ENCODE measurements around the gene PLEK2. TPM values are rescaled to one million over a fixed set of nuclear protein-coding genes. Genes with fewer than 3 reads are reported as not detected.
"Not testable (repeated sequence)": the region's sequence is repeated elsewhere in the genome, so short reads cannot be mapped to it uniquely, and the experiment has no call there.

Gene PLEK2
- total RNA-seq, 1 donor from 2014 or later, result not detected

GRCh38 chr14:67457782-67458181 is 45.8 kb upstream of the PLEK2 start:
- Histone ChIP-seq H3K79me2 (ENCODE audit: low read depth) (no peaks in the 10 kb centered on the region), H3F3A (ENCODE audit: low read depth) (peaks cover 21% of the 10 kb centered on the region), H2AFZ (replicated peaks) (peak overlapping the region; percentile 2), H3K9ac (no peak overlapping the region), H3K9me3 (ENCODE audit: low read depth) (no peaks in the 10 kb centered on the region), H3K4me2 (peak overlapping the region; percentile 6), H3K27me3 (no peaks in the 10 kb centered on the region), H4K20me1 (ENCODE audit: low read depth) (no peaks in the 10 kb centered on the region), H3K4me1 (no peaks in the 10 kb centered on the region), H3K27ac (no peak overlapping the region), H3K36me3 (no peaks in the 10 kb centered on the region), H3K4me3 (no peak overlapping the region)
- Mint-ChIP-seq H3K4me3 (no peak overlapping the region), H3K4me1 (peaks cover 13% of the 10 kb centered on the region), H3K36me3 (no peaks in the 10 kb centered on the region), H3K27ac (peak overlapping the region; percentile 18), H3K9me3 (no peaks in the 10 kb centered on the region), H3K27me3 (ENCODE audit: insufficient read depth, low read depth) (no peaks in the 10 kb centered on the region)
- peak; percentile 84 for DNase-seq (ENCODE audit: low spot score)
- TF ChIP-seq CTCF (IDR thresholded peaks at IDR 0.05) (no peak), EZH2 (IDR thresholded peaks at IDR 0.05) (no peak), EZH2phosphoT487 (IDR thresholded peaks at IDR 0.05) (no peak)

- Histone ChIP-seq H3K4me1 (no peaks in the 10 kb centered on the region), H3K9ac (no peak overlapping the region), H4K20me1 (ENCODE audit: low read depth) (no peaks in the 10 kb centered on the region), H3K36me3 (no peaks in the 10 kb centered on the region), H2AFZ (replicated peaks) (no peak overlapping the region), H3K79me2 (ENCODE audit: low read depth) (no peaks in the 10 kb centered on the region), H3F3A (ENCODE audit: low read depth) (peaks cover 21% of the 10 kb centered on the region), H3K9me3 (ENCODE audit: low read depth) (no peaks in the 10 kb centered on the region), H3K4me2 (no peak overlapping the region), H3K27ac (no peak overlapping the region), H3K4me3 (no peak overlapping the region), H3K27me3 (no peaks in the 10 kb centered on the region)
- no peak overlapping the region for H3K4me3 Mint-ChIP-seq
- TF ChIP-seq CTCF (IDR thresholded peaks at IDR 0.05), result no peak
- no peak for TF ChIP-seq EZH2phosphoT487 (IDR thresholded peaks at IDR 0.05)
- TF ChIP-seq EZH2 (IDR thresholded peaks at IDR 0.05), result no peak
- DNase-seq (ENCODE audit: low spot score), result no peak
- no peaks in the 10 kb centered on the region for H3K9me3 Mint-ChIP-seq
- H3K27me3 Mint-ChIP-seq (ENCODE audit: insufficient read depth, low read depth), result no peaks in the 10 kb centered on the region
- peaks cover 13% of the 10 kb centered on the region for H3K4me1 Mint-ChIP-seq
- no peaks in the 10 kb centered on the region for H3K36me3 Mint-ChIP-seq
- no peak overlapping the region for H3K27ac Mint-ChIP-seq
These were observed 44.8 kb upstream of the PLEK2 start for GRCh38 chr14:67456732-67457131.

DNA sequence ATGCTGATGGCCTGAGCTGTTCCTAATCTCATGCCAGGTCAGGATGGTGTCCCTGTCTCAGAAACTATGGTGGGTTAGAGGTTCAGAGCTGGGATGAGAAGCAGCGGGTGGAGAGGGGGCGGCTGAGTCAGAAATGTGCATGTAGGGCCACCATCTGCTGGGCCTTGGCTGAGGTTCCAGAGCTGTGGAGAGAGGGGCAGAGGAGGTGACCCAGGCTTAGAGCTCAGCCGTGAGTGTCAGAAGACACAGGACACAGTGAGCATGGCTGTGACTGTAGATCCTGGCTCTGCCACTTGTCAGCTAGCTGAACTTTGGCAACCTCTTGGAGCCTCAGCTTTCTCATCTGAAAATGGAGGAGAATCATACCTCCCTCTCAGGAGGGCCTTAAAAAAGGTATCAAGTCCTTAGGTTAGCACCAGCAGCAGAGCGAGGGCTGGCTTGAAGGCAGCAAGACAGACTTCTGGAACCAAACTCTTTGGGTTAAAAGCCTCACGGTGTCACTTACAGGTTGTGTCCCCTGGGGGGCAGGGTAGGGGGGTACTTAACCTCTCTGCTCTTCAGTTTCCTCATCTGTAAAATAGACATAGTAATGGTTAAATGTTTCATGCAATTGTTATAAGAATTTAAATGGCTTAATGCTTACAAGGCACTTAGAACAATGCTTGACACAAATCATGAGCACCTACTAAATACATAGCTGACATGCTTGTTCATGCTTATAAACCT is 41.8 kb upstream of the PLEK2 start:
- Histone ChIP-seq H3K4me2 (no peak overlapping the region), H4K20me1 (ENCODE audit: low read depth) (no peaks in the 10 kb centered on the region), H3K79me2 (ENCODE audit: low read depth) (no peaks in the 10 kb centered on the region), H3K36me3 (no peaks in the 10 kb centered on the region), H3K9ac (no peak overlapping the region), H3K4me1 (no peaks in the 10 kb centered on the region), H3K27ac (no peak overlapping the region), H3K4me3 (no peak overlapping the region), H3F3A (ENCODE audit: low read depth) (peaks cover 15% of the 10 kb centered on the region), H3K27me3 (no peaks in the 10 kb centered on the region), H2AFZ (replicated peaks) (no peak overlapping the region), H3K9me3 (ENCODE audit: low read depth) (no peaks in the 10 kb centered on the region)
- DNase-seq (ENCODE audit: low spot score), result no peak
- TF ChIP-seq EZH2phosphoT487 (IDR thresholded peaks at IDR 0.05) (no peak), EZH2 (IDR thresholded peaks at IDR 0.05) (no peak), CTCF (IDR thresholded peaks at IDR 0.05) (no peak)
- peaks cover 2% of the 10 kb centered on the region for H3K27me3 Mint-ChIP-seq (ENCODE audit: insufficient read depth, low read depth)
- H3K36me3 Mint-ChIP-seq, result peaks cover 3% of the 10 kb centered on the region
- no peak overlapping the region for H3K4me3 Mint-ChIP-seq
- H3K9me3 Mint-ChIP-seq, result peaks cover 11% of the 10 kb centered on the region
- H3K27ac Mint-ChIP-seq, result no peak overlapping the region
- peaks cover 10% of the 10 kb centered on the region for H3K4me1 Mint-ChIP-seq

GRCh38 chr14:67451667-67452066 is 39.7 kb upstream of the PLEK2 start:
- H3F3A ChIP-seq (ENCODE audit: low read depth); H3K36me3 ChIP-seq; H2AFZ ChIP-seq (replicated peaks); H3K4me2 ChIP-seq; H3K4me1 ChIP-seq; H3K9ac ChIP-seq; H3K27ac ChIP-seq; H3K36me3 Mint-ChIP-seq; H4K20me1 ChIP-seq (ENCODE audit: low read depth); H3K27me3 Mint-ChIP-seq (ENCODE audit: insufficient read depth, low read depth); H3K4me3 Mint-ChIP-seq; H3K4me3 ChIP-seq; H3K9me3 ChIP-seq (ENCODE audit: low read depth); H3K27me3 ChIP-seq; H3K27ac Mint-ChIP-seq; H3K4me1 Mint-ChIP-seq; H3K79me2 ChIP-seq (ENCODE audit: low read depth); DNase-seq (ENCODE audit: low spot score): not testable (repeated sequence)
- H3K9me3 Mint-ChIP-seq, result peaks cover 14% of the 10 kb centered on the region
